MV-4-11 (cell line): ENCODE results near the gene DST.
A peak's percentile ranks its signal among the peaks of the same experiment; 100 is the strongest.
"Not testable (repeated sequence)": the region's sequence is repeated elsewhere in the genome, so short reads cannot be mapped to it uniquely, and the experiment has no call there.

ENCODE experiments used
- DNase-seq: peaks from one replicate; lab custom pipeline; 2025; lab: John Stamatoyannopoulos, UW

The DST gene

GRCh38 chr6:56571605-56572004 is 71.1 kb downstream of the DST start:
- no peak for DNase-seq

- DNase-seq = no peak
Measured at GRCh38 chr6:56570413-56571359, 72.0 kb downstream of the DST start.

- DNase-seq = no peak
Measured at GRCh38 chr6:56567501-56567900, 75.2 kb downstream of the DST start.

GRCh38 chr6:56562730-56563129 is 80.0 kb downstream of the DST start:
- not testable (repeated sequence) for DNase-seq

- no peak for DNase-seq
Measured at GRCh38 chr6:56556751-56557540, 85.7 kb downstream of the DST start.

GRCh38 chr6:56555438-56555872 is 87.2 kb downstream of the DST start:
- DNase-seq = no peak

- no peak for DNase-seq
Measured at GRCh38 chr6:56552187-56553130, 90.2 kb downstream of the DST start.

- no peak for DNase-seq
Measured at GRCh38 chr6:56551409-56552120, 91.1 kb downstream of the DST start.

- no peak for DNase-seq
Measured at GRCh38 chr6:56550301-56550700, 92.4 kb downstream of the DST start.

GRCh38 chr6:56549014-56549413 is 93.7 kb downstream of the DST start:
- no peak for DNase-seq

GRCh38 chr6:56547687-56548086 is 95.0 kb downstream of the DST start:
- no peak for DNase-seq

- DNase-seq = peak; percentile 88
Measured at GRCh38 chr6:56542364-56543331, 100.0 kb downstream of the DST start.

- DNase-seq = no peak
Measured at GRCh38 chr6:56541741-56542360, 100.8 kb downstream of the DST start.

GRCh38 chr6:56541030-56541600 is 101.6 kb downstream of the DST start:
- DNase-seq = no peak

- DNase-seq = peak; percentile 63
Measured at GRCh38 chr6:56540232-56541029, 102.3 kb downstream of the DST start.

GRCh38 chr6:56539527-56540105 is 103.1 kb downstream of the DST start:
- no peak for DNase-seq

- no peak for DNase-seq
Measured at GRCh38 chr6:56538851-56539250, 103.8 kb downstream of the DST start.

- DNase-seq = no peak
Measured at GRCh38 chr6:56537223-56537770, 105.4 kb downstream of the DST start.
